ENCODE measurements around the gene TRAF6.

TRAF6 gene

GRCh38 chr11:36480833-36481232 is 29.2 kb downstream of the TRAF6 start:
- DNase-seq: no peak
- H4K20me1 ChIP-seq (ENCODE audit: insufficient read depth, low read length): peaks cover 4% of the 10 kb centered on the region; the same call in 1 of the 2 replicates
- TF ChIP-seq CTCF (IDR thresholded peaks at IDR 0.05; ENCODE audit: borderline replicate concordance, extremely low read depth, low read length, poor library complexity, severe bottlenecking): no peak
- TF ChIP-seq EZH2 (IDR thresholded peaks at IDR 0.05; ENCODE audit: borderline replicate concordance, low read depth, low read length, severe bottlenecking): no peak

GRCh38 chr11:36478700-36479329 is 31.3 kb downstream of the TRAF6 start:
- Histone ChIP-seq H2AFZ (ENCODE audit: low read depth, low read length) (no peak overlapping the region), H3K4me1 (ENCODE audit: insufficient read depth, low read length) (no peaks in the 10 kb centered on the region), H3K27me3 (ENCODE audit: insufficient read depth, low read length, poor library complexity) (no peaks in the 10 kb centered on the region), H3K36me3 (ENCODE audit: insufficient read depth, low read length) (peaks cover 2% of the 10 kb centered on the region), H3K4me3 (ENCODE audit: low read depth in 1 of 2, low read length in 2 of 2) (no peak overlapping the region), H3K27ac (ENCODE audit: low read length) (no peak overlapping the region), H4K20me1 (ENCODE audit: insufficient read depth, low read length) (peaks cover 4% of the 10 kb centered on the region; the same call in 1 of the 2 replicates), H3K79me2 (ENCODE audit: insufficient read depth, low read length) (no peaks in the 10 kb centered on the region), H3K9ac (ENCODE audit: low read depth, low read length) (no peak overlapping the region), H3K4me2 (ENCODE audit: insufficient read depth, low read length) (no peak overlapping the region), H3K9me3 (ENCODE audit: insufficient read depth, low read length, severe bottlenecking) (no peaks in the 10 kb centered on the region)
- DNase-seq (peak; percentile 27), ATAC-seq (ENCODE audit: insufficient read depth, low read depth) (peak; percentile 74)
- peak; percentile 69 for TF ChIP-seq CTCF (IDR thresholded peaks at IDR 0.05; ENCODE audit: borderline replicate concordance, extremely low read depth, low read length, poor library complexity, severe bottlenecking)
- TF ChIP-seq EZH2 (IDR thresholded peaks at IDR 0.05; ENCODE audit: borderline replicate concordance, low read depth, low read length, severe bottlenecking): no peak

More at GRCh38 chr11:36480833-36481232, 29.2 kb downstream of the TRAF6 start:
- H3K4me2 ChIP-seq (ENCODE audit: insufficient read depth, low read length): no peak overlapping the region
- no peak overlapping the region for H3K9ac ChIP-seq (ENCODE audit: low read depth, low read length)
- no peaks in the 10 kb centered on the region for H3K79me2 ChIP-seq (ENCODE audit: insufficient read depth, low read length)
- H3K9me3 ChIP-seq (ENCODE audit: insufficient read depth, low read length, severe bottlenecking): no peaks in the 10 kb centered on the region
- no peak overlapping the region for H3K4me3 ChIP-seq (ENCODE audit: low read depth in 1 of 2, low read length in 2 of 2)
- no peaks in the 10 kb centered on the region for H3K27me3 ChIP-seq (ENCODE audit: insufficient read depth, low read length, poor library complexity)
- H3K36me3 ChIP-seq (ENCODE audit: insufficient read depth, low read length): peaks cover 22% of the 10 kb centered on the region
- ATAC-seq (ENCODE audit: insufficient read depth, low read depth): no peak
- H3K27ac ChIP-seq (ENCODE audit: low read length): no peak overlapping the region
- H2AFZ ChIP-seq (ENCODE audit: low read depth, low read length): no peak overlapping the region
- H3K4me1 ChIP-seq (ENCODE audit: insufficient read depth, low read length): no peaks in the 10 kb centered on the region

GRCh38 chr11:36475192-36475591 is 34.9 kb downstream of the TRAF6 start:
- no peak overlapping the region for H3K27ac ChIP-seq (ENCODE audit: low read length)
- no peaks in the 10 kb centered on the region for H3K9me3 ChIP-seq (ENCODE audit: insufficient read depth, low read length, severe bottlenecking)
- no peaks in the 10 kb centered on the region for H3K4me1 ChIP-seq (ENCODE audit: insufficient read depth, low read length)
- TF ChIP-seq EZH2 (IDR thresholded peaks at IDR 0.05; ENCODE audit: borderline replicate concordance, low read depth, low read length, severe bottlenecking): no peak
- TF ChIP-seq CTCF (IDR thresholded peaks at IDR 0.05; ENCODE audit: borderline replicate concordance, extremely low read depth, low read length, poor library complexity, severe bottlenecking): no peak
- H3K9ac ChIP-seq (ENCODE audit: low read depth, low read length): no peak overlapping the region
- no peaks in the 10 kb centered on the region for H3K27me3 ChIP-seq (ENCODE audit: insufficient read depth, low read length, poor library complexity)
- no peak overlapping the region for H2AFZ ChIP-seq (ENCODE audit: low read depth, low read length)
- no peaks in the 10 kb centered on the region for H3K36me3 ChIP-seq (ENCODE audit: insufficient read depth, low read length)
- peaks cover 7% of the 10 kb centered on the region; the same call in 1 of the 2 replicates for H4K20me1 ChIP-seq (ENCODE audit: insufficient read depth, low read length)
- no peaks in the 10 kb centered on the region for H3K79me2 ChIP-seq (ENCODE audit: insufficient read depth, low read length)
- no peak overlapping the region for H3K4me2 ChIP-seq (ENCODE audit: insufficient read depth, low read length)
- H3K4me3 ChIP-seq (ENCODE audit: low read depth in 1 of 2, low read length in 2 of 2): no peak overlapping the region
- no peak for DNase-seq
- no peak for ATAC-seq (ENCODE audit: insufficient read depth, low read depth)
